Medulla oblongata (tissue), 1 donor: Measurements from ENCODE around the gene CELA2B.
"Not testable (repeated sequence)": the region's sequence is repeated elsewhere in the genome, so short reads cannot be mapped to it uniquely, and the experiment has no call there.

Experiments
- DNase-seq: peaks from one replicate; pipeline ENCODE4 v3.0.0-alpha.2; 2015; ENCODE audit errors: extremely low spot score

CELA2B gene

GRCh38 chr1:15501208-15502032 lies 25.5 kb downstream of the CELA2B start:
- peak; percentile 37 for DNase-seq

DNA sequence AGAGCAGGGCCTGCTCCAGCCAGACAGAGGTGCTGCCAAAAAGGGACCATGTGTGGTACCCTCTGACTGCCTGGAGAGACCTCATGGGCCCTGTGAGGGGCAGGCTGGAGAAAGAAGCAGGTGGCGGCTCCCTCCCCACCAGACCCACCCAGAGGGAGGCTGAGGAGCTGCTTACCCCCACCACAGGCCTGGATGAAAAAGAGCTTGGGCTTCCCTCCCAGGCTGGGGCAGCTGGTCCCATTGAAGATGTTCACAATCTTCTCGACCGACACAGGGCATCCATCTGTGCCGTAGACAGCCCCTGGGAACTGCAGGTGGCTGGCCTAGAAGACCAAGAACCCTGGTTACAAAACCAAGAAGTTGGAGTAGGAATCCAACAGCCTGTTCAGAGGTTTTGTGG lies 28.5 kb downstream of the CELA2B start:
- DNase-seq: peak; percentile 28

- no peak for DNase-seq
Observed at GRCh38 chr1:15506831-15507230, 30.9 kb downstream of the CELA2B start.

GRCh38 chr1:15507278-15507677 lies 31.4 kb downstream of the CELA2B start:
- DNase-seq: no peak

GRCh38 chr1:15508700-15509487 lies 33.0 kb downstream of the CELA2B start:
- DNase-seq: no peak

- no peak for DNase-seq
Observed at GRCh38 chr1:15509586-15509985, 33.7 kb downstream of the CELA2B start.

DNA sequence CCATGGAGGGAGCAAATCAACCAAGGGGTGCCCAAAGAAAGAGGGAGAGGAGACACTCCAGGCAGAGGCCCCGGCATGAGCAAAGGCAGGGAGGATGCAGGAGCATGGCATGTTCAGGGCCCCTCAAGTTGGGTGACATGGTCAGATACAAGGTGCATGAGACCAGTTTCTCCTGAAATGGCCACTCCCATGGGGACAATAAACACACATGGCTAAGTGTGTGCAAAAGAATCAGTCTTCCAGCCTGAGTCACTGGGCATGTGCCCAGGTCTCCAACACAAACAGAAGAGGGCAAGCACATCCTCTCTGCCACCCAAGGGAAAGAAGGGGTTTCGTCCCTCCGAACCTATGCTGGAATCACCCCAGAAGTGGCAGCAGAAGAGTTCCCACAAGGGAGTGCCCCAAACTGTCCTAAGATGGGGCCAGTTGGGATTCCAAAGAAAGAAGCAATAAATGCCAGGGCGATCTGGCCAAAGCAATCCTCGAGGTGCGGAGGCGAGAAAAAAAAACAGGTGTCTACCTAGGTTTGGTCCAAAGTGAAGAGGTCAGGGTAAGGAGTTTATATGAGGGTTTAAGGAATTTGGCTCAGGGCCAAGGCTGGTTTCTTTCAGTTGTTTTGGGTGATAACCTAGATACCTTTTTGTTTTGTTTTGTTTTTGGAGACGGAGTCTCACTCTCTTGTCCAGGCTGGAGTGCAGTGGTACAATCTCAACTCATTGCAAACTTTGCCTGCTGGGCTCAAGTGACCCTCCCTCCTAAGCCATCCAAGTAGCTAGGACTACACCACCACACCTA lies 34.9 kb downstream of the CELA2B start:
- DNase-seq: no peak

DNA sequence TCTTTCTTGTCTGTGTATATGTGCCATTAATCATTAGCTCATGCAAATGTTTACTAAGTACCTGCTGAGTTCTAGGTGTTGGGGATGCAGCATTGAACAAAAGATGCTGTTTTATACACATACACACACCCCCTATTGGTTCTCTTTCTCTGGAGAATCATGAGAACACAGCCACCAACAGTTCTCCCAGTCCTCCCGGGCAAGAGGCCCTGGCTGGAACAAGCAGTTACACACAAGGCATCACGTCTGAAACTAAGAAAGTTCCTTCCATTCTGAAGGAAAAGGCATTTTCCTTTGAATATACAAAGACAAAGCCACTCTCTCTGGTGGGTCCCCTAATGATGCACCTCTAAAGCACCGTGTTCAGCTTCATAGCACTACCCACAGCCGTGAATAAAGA lies 37.3 kb downstream of the CELA2B start:
- peak; percentile 54 for DNase-seq

DNA sequence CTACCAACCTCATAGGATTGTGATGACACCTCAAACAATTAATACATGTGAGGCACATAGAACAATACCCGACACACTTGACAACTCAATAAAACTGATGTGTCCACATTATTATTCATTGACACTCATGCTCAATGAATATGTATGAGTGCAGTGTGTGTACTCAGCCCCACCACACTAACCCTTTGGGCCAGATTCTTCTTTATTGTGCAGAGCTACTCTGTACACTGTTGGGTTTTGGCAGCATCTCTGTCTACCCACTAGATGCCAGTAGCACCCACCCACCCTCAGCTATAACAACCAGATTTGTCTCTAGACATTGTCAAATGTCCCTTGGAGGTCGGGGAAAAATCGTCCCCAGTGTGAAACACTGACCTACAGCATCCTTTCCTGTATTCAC lies 38.0 kb downstream of the CELA2B start:
- no peak for DNase-seq

DNA sequence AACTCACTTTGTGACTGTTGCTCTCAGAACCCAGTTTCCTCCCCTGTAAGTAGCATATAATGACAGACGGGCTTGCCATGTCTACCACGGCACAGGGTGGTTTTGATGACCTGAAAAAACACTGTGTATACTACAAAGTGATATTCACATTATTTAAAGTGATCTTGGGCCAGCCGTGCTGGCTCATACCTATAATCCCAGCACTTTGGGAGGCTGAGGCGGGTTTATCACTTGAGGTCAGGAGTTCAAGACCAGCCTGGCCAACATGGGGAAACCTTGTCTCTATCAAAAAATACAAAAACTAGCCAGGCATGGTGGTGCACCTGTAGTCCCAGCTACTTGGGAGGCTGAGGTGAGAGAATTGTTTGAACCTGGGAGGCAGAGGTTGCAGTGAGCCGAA lies 38.7 kb downstream of the CELA2B start:
- not testable (repeated sequence) for DNase-seq

DNA sequence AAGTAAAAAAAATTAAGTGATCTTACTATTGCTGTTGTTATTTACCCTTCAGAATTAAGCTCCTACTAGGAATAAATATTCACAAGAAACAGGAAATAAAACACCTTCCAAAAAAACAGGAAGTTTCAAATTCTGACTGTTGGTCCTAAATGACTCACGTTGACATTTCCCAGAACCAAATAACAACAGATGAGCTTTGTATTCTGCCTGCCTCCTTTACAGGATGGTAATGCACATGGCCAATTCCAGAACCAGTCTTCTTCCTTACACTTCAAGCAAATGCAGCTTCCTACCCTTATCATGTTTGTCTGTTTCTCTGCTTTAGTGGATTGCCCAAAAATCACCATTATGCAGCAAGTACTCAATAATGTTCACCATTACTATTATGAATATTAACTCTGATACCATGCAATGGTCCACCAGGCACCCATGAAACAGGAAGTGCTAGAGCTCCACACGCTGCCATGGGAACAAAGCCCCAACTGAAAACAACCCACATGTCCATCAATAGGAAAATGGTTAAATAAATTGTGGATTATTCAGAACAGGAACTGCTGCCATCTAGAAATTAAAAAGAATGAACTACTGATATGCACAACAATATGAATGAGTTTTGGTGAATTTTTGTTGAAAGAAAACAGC lies 39.2 kb downstream of the CELA2B start:
- no peak for DNase-seq

- no peak for DNase-seq
Observed at GRCh38 chr1:15519625-15520024, 43.7 kb downstream of the CELA2B start.

DNA sequence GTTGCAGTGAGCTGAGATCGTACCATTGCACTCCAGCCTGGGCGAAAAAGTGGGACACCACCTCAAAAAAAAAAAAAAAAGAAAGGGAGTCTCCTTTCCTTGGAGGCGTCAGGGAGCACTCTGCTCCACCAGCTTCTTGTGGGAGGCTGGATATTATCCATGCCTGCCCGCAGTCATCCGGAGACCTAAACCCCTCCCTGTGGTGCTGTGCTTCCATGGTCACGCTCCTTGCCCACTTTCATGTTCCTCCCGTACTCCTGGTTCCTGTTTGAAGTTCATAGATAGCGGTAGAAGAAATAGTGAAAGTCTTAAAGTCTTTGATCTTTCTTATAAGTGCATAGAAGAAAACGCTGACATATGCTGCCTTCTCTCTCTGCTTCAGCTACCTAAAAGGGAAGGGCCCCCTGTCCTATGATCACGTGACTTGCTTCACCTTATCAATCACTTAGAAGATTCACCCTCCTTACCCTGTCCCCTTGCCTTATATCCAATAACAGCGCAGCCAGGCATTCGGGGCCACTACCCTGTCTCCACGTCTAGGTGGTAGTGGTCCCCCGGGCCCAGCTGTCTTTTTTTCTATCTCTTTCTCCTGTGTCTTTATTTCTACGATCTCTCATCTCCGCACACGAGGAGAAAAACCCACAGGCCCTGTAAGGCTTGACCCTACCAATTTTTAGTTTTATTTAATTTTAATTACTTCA lies 45.5 kb downstream of the CELA2B start:
- not testable (repeated sequence) for DNase-seq

- no peak for DNase-seq
Observed at GRCh38 chr1:15522551-15522950, 46.6 kb downstream of the CELA2B start.

DNA sequence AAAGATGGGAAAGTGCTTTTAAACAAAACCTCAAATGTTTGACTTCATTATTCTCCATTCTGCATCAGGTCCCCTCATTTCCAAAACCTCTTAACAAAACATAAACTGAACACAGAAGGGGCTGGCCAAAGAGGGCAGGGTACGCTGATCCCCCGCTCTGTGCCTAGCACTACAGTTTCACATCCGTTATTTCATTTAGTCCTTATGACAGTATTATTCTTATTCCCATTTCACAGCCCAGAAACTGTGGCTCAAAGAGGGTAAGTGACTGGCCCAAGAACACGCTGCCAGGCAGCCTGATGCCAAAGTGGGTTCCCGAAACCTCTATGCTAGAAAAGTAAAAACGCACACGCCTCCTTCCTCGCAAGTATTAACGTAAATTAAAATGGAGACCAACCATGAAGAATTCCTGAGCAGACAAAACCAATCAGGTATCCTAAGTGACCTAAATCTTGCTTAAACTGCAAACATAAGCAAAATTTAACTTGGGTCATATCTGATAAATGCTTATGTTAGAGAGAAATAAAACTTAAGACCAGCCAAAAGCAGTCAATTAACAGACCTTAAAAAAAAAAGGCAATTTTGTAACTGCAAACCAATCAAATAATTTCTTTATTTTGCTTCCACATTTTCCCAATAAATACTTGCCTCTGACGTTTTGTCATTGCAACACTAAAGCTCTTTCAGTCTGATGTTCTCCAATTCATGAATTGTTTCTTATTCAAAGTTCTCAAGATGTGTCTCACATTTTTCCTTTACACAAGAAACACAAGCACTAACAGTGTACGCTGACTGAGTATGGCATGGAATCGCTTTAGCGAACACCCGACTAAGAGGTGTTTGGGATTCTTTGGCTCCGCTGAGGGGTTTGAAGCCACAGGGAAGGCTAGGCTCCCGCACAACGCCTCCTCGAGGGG lies 47.5 kb downstream of the CELA2B start:
- DNase-seq: peak; percentile 69

DNA sequence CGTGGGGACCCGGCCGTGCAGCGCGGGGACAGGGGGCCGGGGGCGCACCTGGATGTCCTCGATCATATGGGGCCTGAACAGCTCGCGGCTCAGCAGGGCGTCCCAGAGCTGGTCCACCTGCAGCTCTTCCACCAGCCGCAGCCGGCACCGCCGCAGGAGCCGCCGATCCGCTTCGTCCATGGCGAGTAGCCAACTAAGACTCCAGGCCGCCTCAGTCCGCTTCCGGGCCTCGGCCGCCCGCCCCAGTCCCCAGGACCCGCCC lies 48.0 kb downstream of the CELA2B start, which contains the start of gene CASP9:
Gene CASP9, minus strand, starts transcription at position 195 of the 262 bp plus-strand sequence. Its CDS starts 15 bp downstream, at position 180.
- DNase-seq: no peak

DNA sequence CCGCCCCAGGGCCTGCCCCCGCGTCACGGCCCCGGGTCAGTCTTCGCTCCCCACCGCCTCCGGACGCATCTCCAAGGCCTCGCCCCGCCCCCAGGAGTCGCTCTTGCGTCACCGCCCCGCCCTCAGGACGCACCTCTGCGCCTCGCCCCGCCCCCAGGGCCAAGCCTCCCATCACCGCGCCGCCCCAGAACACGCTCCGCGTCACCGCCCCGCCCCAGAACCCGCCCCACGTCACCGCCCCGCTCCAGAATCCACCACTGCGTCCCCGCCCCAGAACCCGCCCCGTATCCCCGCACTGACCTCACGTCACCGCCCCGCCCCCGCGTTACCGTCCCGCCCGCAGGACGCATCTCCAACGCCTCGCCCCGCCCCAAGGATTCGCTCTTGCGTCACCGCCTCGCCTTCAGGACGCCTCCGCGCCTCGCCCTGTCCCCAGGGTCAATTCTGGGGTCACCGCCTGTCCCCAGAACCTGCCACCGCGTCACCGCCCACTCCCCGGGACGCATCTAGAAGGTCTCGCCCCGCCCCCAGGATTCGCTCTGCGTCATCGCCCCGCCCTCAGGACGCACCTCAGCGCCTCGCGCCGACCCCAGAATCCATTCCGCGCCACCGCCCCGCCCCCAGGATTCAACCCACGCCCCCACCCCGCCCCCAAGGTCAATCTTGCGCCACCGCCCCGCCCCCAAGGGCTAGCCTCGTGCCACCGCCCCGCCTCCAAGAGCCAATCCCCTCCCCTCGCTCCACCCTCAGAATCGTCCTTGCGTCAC lies 48.6 kb downstream of the CELA2B start:
- peak; percentile 99 for DNase-seq

GRCh38 chr1:15525050-15526020 lies 49.4 kb downstream of the CELA2B start:
- peak; percentile 49 for DNase-seq
